Fibroblast of lung (primary cell): ENCODE data around the gene ZNF526. TPM values are rescaled to one million over a fixed set of nuclear protein-coding genes. Genes with fewer than 3 reads are reported as not detected.

ENCODE experiments used
- DNase-seq, 2 donors: peaks; one replicate each; pipeline versions ENCODE4 v3.0.0 to v3.0.0-alpha.2; 2010; ENCODE audit warnings: low read depth in 2 of 2
- H2AFZ ChIP-seq: 2 replicates; pipeline ENCODE4 v1.5.1; 2012; ENCODE audit warnings: low read length, control low read depth, inconsistent platforms
- H3K27ac ChIP-seq: 2 replicates; pipeline ENCODE4 v1.5.1; 2011; ENCODE audit warnings: low read length, control low read depth; ENCODE audit not compliant: insufficient read depth
- H3K27me3 ChIP-seq: 2 replicates; pipeline ENCODE4 v1.5.1; 2011; ENCODE audit warnings: mild to moderate bottlenecking, low read length; ENCODE audit not compliant: control insufficient read depth, insufficient read depth
- H3K36me3 ChIP-seq: 2 replicates; pipeline ENCODE4 v1.5.1; 2011; ENCODE audit warnings: low read length; ENCODE audit not compliant: control insufficient read depth, insufficient read depth
- H3K4me1 ChIP-seq: 2 replicates; pipeline ENCODE4 v1.5.1; 2011; ENCODE audit warnings: low read length; ENCODE audit not compliant: control insufficient read depth, insufficient read depth; ENCODE audit errors: extremely low read depth
- H3K4me2 ChIP-seq: 2 replicates; pipeline ENCODE4 v1.5.1; 2011; ENCODE audit warnings: low read length, control low read depth; ENCODE audit not compliant: insufficient read depth; ENCODE audit errors: extremely low read depth
- H3K4me3 ChIP-seq, 4 experiments: fragments of 200-600 bp in 1 of 4; sonication (generic) in 1 of 4; replicated peaks in 1 of 4; 2 replicates each; pipeline ENCODE4 v1.5.1; 2011 to 2016; ENCODE audit warnings: low read length in 4 of 4, low read depth in 3 of 4, mild to moderate bottlenecking in 3 of 4, control low read depth in 2 of 4, inconsistent platforms in 1 of 4, mixed read lengths in 1 of 4; ENCODE audit not compliant: insufficient read depth in 1 of 4; ENCODE audit errors: control extremely low read depth in 1 of 4
- H3K79me2 ChIP-seq: 2 replicates; pipeline ENCODE4 v1.5.1; 2012; ENCODE audit warnings: mild to moderate bottlenecking, low read length, inconsistent platforms; ENCODE audit not compliant: control insufficient read depth, insufficient read depth
- H3K9ac ChIP-seq: 2 replicates; pipeline ENCODE4 v1.5.1; 2011; ENCODE audit warnings: mild to moderate bottlenecking, low read length, control low read depth; ENCODE audit not compliant: insufficient read depth
- H3K9me3 ChIP-seq: 2 replicates; pipeline ENCODE4 v1.5.1; 2012; ENCODE audit warnings: low read depth, low read length; ENCODE audit not compliant: control insufficient read depth, insufficient read depth
- H4K20me1 ChIP-seq: 2 replicates; pipeline ENCODE4 v1.5.1; 2011; ENCODE audit warnings: low read length; ENCODE audit not compliant: control insufficient read depth, insufficient read depth; ENCODE audit errors: extremely low read depth
- CTCF ChIP-seq, 2 donors: IDR thresholded peaks in 1 of 2; conservative IDR thresholded peaks in 1 of 2; 1 replicate in 1 of 2; 2 replicates in 1 of 2; pipeline ENCODE4 v1.5.1; 2011 to 2012; ENCODE audit warnings: low read length in 2 of 2, control low read depth in 1 of 2, inconsistent platforms in 1 of 2, low read depth in 1 of 2, mild to moderate bottlenecking in 1 of 2
- EZH2 ChIP-seq: IDR thresholded peaks from 2 replicates; pipeline ENCODE4 v1.5.1; 2012; ENCODE audit warnings: low read length, control low read depth, mild to moderate bottlenecking; ENCODE audit errors: missing control alignments
- polyA minus RNA-seq: library from RNA; depleted of rRNA, polyadenylated mRNA; stranded (reverse); fragments of >200 nt; gene quantifications from 2 replicates; pipeline ENCODE4 v1.2.3, GENCODE V29; 2011; ENCODE audit warnings: low replicate concordance
- polyA plus RNA-seq, 2 donors: library from polyadenylated mRNA; depleted of rRNA in 1 of 2; stranded (reverse) in 1 of 2; unstranded in 1 of 2; fragments of >200 nt; gene quantifications; 2 replicates each; pipeline ENCODE4 v1.2.1, GENCODE V29; 2011 to 2012; ENCODE audit warnings: missing spikeins in 1 of 2
- total RNA-seq: library from RNA; depleted of rRNA; stranded (reverse); fragments of >200 nt; gene quantifications from 2 replicates; pipeline ENCODE4 v1.2.1, GENCODE V29; 2014

The ZNF526 gene, protein sequence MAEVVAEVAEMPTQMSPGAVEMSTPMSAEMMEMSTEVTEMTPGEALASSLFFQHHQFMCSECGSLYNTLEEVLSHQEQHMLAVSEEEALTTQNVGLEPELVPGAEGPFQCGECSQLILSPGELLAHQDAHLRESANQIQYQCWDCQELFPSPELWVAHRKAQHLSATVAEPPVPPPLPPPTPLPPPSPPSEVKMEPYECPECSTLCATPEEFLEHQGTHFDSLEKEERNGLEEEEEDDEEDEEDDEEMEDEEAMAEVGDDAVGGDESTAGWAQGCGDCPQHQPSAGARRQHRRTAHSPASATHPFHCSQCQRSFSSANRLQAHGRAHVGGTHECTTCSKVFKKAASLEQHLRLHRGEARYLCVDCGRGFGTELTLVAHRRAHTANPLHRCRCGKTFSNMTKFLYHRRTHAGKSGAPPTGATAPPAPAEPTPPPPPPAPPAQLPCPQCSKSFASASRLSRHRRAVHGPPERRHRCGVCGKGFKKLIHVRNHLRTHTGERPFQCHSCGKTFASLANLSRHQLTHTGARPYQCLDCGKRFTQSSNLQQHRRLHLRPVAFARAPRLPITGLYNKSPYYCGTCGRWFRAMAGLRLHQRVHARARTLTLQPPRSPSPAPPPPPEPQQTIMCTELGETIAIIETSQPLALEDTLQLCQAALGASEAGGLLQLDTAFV
- total RNA-seq, result 6.7 and 7.8 TPM in 2 replicates
- polyA plus RNA-seq, result 4.9 and 5.9 TPM in 2 replicates
- polyA plus RNA-seq (2012), result 7.5 and 8.6 TPM in 2 replicates
- polyA minus RNA-seq, result 20.8 and 25.5 TPM in 2 replicates

DNA sequence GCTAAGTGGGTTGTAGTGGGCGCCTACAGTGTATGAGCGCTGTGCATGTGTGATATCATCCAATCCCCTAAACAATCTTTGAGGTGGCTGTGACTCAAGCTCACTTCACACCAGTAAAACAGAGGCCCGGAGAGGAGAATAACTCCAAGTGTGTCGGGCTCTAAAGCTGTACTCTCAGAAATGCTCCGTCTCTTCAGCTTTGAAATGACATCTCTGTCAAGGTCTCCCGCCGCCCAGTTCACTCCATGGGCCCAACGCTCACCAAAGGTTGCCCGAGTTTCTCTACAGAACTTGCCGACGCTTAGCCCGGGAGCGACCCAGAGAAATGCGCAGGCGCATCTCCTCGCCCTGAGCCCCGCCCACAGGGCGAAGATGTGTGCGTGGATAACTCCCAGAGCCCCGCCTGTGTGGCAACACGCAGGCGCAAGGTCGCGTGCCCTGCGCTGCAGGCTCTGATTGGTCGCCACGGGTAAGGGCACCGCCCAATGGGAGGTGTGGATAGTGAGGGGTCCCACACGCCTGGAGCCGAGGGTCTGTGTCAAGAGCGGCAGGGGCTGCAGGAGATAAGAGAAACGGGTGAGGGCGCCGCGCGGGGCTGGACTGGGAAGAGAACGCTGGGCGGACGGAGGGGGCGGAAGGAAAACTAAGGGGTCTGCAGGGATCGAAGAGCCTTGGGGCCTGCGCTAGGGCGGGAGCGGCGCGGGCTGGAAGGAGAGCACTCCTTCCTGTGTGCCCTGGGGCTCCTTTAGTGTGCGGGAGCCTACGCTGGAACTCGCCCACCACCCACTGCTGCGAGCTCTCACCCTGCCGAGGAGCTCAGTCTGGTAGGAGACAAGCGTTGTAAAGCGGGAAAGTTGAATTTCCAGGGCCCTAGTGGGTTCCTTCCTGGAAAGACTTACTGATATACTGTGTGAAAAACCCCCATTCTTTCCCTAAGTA, at the start of gene ZNF526:
ZNF526 (plus strand) TSS at position 501 of the 939 bp plus-strand sequence. CDS start 4,092 bp downstream, outside the sequence.
- Histone ChIP-seq H3K27ac (peak within 1 kb of the TSS; percentile 89), H3K79me2 (peaks cover 63% of the 10 kb centered on the region), H4K20me1 (no peaks in the 10 kb centered on the region), H3K9ac (peak within 1 kb of the TSS; percentile 85), H3K27me3 (no peaks in the 10 kb centered on the region), H3K36me3 (peaks cover 12% of the 10 kb centered on the region), H3K4me3 (peak within 1 kb of the TSS; percentile 77 to 98 (median 87)), H3K4me1 (peaks cover 8% of the 10 kb centered on the region), H3K9me3 (no peaks in the 10 kb centered on the region), H3K4me2 (peak within 1 kb of the TSS; percentile 94), H2AFZ (peak within 1 kb of the TSS; percentile 68)
- peak; percentile 95 to 97 for DNase-seq
- TF ChIP-seq CTCF (conservative IDR thresholded peaks at IDR 0.05 in 1 of 2, IDR thresholded peaks at IDR 0.05 in 1 of 2; ENCODE audit: low read depth in 1 of 2, low read length in 2 of 2), result no peak
- TF ChIP-seq EZH2, result no peak

- H3K4me2 ChIP-seq, result no peak overlapping the region
- no peak for DNase-seq
- no peak for TF ChIP-seq CTCF (conservative IDR thresholded peaks at IDR 0.05 in 1 of 2, IDR thresholded peaks at IDR 0.05 in 1 of 2; ENCODE audit: low read depth in 1 of 2, low read length in 2 of 2)
- TF ChIP-seq EZH2, result no peak
Observed at GRCh38 chr19:42170715-42171114, 49.4 kb upstream of the ZNF526 start.

More at GRCh38 chr19:42170715-42171114, 49.4 kb upstream of the ZNF526 start:
- H3K27me3 ChIP-seq, result peaks cover 29% of the 10 kb centered on the region
- no peak overlapping the region for H3K4me3 ChIP-seq
- no peak overlapping the region for H2AFZ ChIP-seq
- no peak overlapping the region for H3K9ac ChIP-seq
- H3K36me3 ChIP-seq, result no peaks in the 10 kb centered on the region
- no peaks in the 10 kb centered on the region for H3K79me2 ChIP-seq
- H3K9me3 ChIP-seq, result no peaks in the 10 kb centered on the region
- H3K4me1 ChIP-seq, result peaks cover under 1% of the 10 kb centered on the region
- H4K20me1 ChIP-seq, result no peaks in the 10 kb centered on the region
- H3K27ac ChIP-seq, result no peak overlapping the region
